Stimulated activated CD8-positive, alpha-beta memory T cell treated with anti-CD3 and anti-CD28 coated beads, Interleukin-12 subunit alpha, Interleukin-12 subunit beta, amount 100 ng/mL, for 1 hour (primary cell): ENCODE measurements around the gene CRYBG3.
"Not testable (repeated sequence)": the region's sequence is repeated elsewhere in the genome, so short reads cannot be mapped to it uniquely, and the experiment has no call there.

ENCODE experiments used
- DNase-seq: peaks from one replicate; pipeline ENCODE4 v3.0.0-alpha.2; 2020; ENCODE audit warnings: low read depth

The CRYBG3 gene

GRCh38 chr3:97821774-97822358, at the start of gene CRYBG3:
TSS of gene CRYBG3 (plus strand) at chr3:97822011. CDS start at chr3:97822207, 196 bp downstream.
- DNase-seq, result peak; percentile 62

- DNase-seq, result no peak
Observed at GRCh38 chr3:97772926-97773325, 48.9 kb upstream of the CRYBG3 start.

GRCh38 chr3:97778152-97778551, 43.7 kb upstream of the CRYBG3 start:
- no peak for DNase-seq

GRCh38 chr3:97793420-97794019, 28.3 kb upstream of the CRYBG3 start:
- no peak for DNase-seq

- DNase-seq, result no peak
Observed at GRCh38 chr3:97795951-97796350, 25.9 kb upstream of the CRYBG3 start.

- no peak for DNase-seq
Observed at GRCh38 chr3:97804471-97804870, 17.3 kb upstream of the CRYBG3 start.

- DNase-seq, result no peak
Observed at GRCh38 chr3:97810779-97811390, 10.9 kb upstream of the CRYBG3 start.

- DNase-seq, result no peak
Observed at GRCh38 chr3:97815149-97815917, 6.5 kb upstream of the CRYBG3 start.

GRCh38 chr3:97816811-97817210, 5.0 kb upstream of the CRYBG3 start:
- no peak for DNase-seq

GRCh38 chr3:97817965-97818364, 3.8 kb upstream of the CRYBG3 start:
- DNase-seq, result no peak

- DNase-seq, result no peak
Observed at GRCh38 chr3:97820780-97821179, 1.0 kb upstream of the CRYBG3 start.

- no peak for DNase-seq
Observed at GRCh38 chr3:97821287-97821773, 481 bp upstream of the CRYBG3 start.

GRCh38 chr3:97822359-97822775, 556 bp downstream of the CRYBG3 start:
- no peak for DNase-seq

- DNase-seq, result no peak
Observed at GRCh38 chr3:97823046-97824004, 1.5 kb downstream of the CRYBG3 start.

GRCh38 chr3:97825101-97825500, 3.3 kb downstream of the CRYBG3 start:
- DNase-seq, result no peak

GRCh38 chr3:97827741-97828471, 6.1 kb downstream of the CRYBG3 start:
- DNase-seq, result no peak

- no peak for DNase-seq
Observed at GRCh38 chr3:97829198-97829597, 7.4 kb downstream of the CRYBG3 start.

GRCh38 chr3:97830638-97831037, 8.8 kb downstream of the CRYBG3 start:
- no peak for DNase-seq

- no peak for DNase-seq
Observed at GRCh38 chr3:97831140-97831539, 9.3 kb downstream of the CRYBG3 start.

- not testable (repeated sequence) for DNase-seq
Observed at GRCh38 chr3:97833184-97833583, 11.4 kb downstream of the CRYBG3 start.

- no peak for DNase-seq
Observed at GRCh38 chr3:97835761-97836160, 13.9 kb downstream of the CRYBG3 start.
